ENCODE results near the gene MT3.
"Not testable (repeated sequence)": the region's sequence is repeated elsewhere in the genome, so short reads cannot be mapped to it uniquely, and the experiment has no call there.

Gene MT3

DNA sequence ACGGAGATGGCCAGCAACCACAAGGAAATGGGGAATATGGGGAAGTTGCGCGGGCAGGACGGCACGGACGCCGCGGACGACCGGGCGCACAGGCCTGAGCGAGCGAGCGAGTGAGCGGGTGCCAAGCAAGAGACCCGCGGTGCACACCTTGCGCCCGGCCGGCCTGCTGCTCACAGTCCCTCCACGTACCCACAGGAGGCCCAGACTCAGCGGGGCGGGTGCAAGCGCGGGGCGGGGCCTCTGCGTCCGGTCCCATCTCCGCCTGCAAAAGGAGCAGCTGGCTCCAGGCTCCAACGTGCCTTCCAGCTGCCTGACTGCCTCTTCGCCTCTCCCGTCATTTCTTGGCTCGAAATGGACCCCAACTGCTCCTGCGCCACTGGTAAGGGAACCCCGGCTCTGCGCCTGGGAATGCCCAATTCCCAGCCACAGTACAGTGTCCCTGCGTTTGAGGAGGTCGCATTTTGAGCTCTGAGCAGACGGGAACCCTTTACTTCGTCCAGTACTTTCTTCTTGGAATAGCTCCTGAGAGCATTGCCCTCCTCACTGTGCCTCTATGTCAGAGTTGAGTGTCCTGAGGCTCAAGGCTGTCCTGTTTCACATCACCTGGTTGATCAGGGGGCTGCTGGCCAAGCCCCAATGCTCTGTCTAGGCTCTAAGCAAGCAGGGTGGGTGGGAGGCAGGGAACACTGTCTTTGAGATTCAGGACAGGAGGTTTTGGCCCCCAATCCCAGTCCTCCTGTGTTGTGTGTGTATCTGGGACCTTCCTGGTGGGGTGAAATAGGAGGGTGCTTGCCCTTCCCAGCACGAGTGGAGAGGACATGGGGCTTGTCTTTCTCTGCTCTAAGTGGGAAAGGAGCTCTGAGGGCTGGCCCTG, 28.1 kb downstream of the MT3 start:
- H3K9ac ChIP-seq (ENCODE audit: low read depth, low read length, poor library complexity, severe bottlenecking) = no peak overlapping the region
- H2AFZ ChIP-seq (ENCODE audit: low read length) = no peak overlapping the region
- H4K20me1 ChIP-seq (ENCODE audit: insufficient read depth, low read length, poor library complexity, severe bottlenecking) = no peaks in the 10 kb centered on the region
- no peaks in the 10 kb centered on the region for H3K27me3 ChIP-seq (ENCODE audit: insufficient read depth, low read length, poor library complexity, severe bottlenecking)
- H3F3A ChIP-seq (ENCODE audit: low read depth) = no peaks in the 10 kb centered on the region
- no peaks in the 10 kb centered on the region for H3K4me1 ChIP-seq (ENCODE audit: insufficient read depth, low read length, poor library complexity, severe bottlenecking)
- no peak for TF ChIP-seq EZH2phosphoT487 (IDR thresholded peaks at IDR 0.05; ENCODE audit: borderline replicate concordance)
- TF ChIP-seq, protein P1, sequence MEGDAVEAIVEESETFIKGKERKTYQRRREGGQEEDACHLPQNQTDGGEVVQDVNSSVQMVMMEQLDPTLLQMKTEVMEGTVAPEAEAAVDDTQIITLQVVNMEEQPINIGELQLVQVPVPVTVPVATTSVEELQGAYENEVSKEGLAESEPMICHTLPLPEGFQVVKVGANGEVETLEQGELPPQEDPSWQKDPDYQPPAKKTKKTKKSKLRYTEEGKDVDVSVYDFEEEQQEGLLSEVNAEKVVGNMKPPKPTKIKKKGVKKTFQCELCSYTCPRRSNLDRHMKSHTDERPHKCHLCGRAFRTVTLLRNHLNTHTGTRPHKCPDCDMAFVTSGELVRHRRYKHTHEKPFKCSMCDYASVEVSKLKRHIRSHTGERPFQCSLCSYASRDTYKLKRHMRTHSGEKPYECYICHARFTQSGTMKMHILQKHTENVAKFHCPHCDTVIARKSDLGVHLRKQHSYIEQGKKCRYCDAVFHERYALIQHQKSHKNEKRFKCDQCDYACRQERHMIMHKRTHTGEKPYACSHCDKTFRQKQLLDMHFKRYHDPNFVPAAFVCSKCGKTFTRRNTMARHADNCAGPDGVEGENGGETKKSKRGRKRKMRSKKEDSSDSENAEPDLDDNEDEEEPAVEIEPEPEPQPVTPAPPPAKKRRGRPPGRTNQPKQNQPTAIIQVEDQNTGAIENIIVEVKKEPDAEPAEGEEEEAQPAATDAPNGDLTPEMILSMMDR (conservative IDR thresholded peaks at IDR 0.05; ENCODE audit: low read length) = no peak
- H3K9me2 ChIP-seq (replicated peaks; ENCODE audit: low read depth, low read length) = no peaks in the 10 kb centered on the region
- H3K4me2 ChIP-seq (ENCODE audit: low read depth, low read length, poor library complexity, severe bottlenecking) = no peak overlapping the region
- no peaks in the 10 kb centered on the region for H3K36me3 ChIP-seq (ENCODE audit: insufficient read depth, low read length)
- H3K9me3 ChIP-seq (ENCODE audit: insufficient read depth, low read depth, low read length) = no peaks in the 10 kb centered on the region
- H3K79me2 ChIP-seq (ENCODE audit: insufficient read depth, low read length) = no peaks in the 10 kb centered on the region
- H3K4me3 ChIP-seq (ENCODE audit: low read length, poor library complexity, severe bottlenecking) = no peak overlapping the region

DNA sequence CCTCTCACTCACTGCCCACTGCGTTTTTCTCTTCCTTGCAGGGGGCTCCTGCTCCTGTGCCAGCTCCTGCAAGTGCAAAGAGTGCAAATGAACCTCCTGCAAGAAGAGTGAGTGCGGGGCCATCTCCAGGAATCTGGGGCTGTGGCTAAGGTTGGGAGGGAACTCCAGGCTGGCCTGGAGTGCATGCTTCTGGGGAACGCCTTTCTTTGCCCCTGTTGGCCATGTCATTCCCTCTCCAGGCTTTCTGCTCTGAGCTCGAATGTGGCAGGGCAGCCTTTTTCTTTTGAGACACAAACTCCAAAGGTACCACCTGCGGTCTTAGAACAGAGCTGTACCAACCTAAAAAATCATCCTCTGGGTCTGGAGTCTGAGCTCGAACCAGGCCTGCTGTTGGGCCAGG, 28.8 kb downstream of the MT3 start:
- Histone ChIP-seq H3K79me2 (ENCODE audit: insufficient read depth, low read length) (no peaks in the 10 kb centered on the region), H3K27me3 (ENCODE audit: insufficient read depth, low read length, poor library complexity, severe bottlenecking) (no peaks in the 10 kb centered on the region), H3K4me2 (ENCODE audit: low read depth, low read length, poor library complexity, severe bottlenecking) (no peak overlapping the region), H4K20me1 (ENCODE audit: insufficient read depth, low read length, poor library complexity, severe bottlenecking) (no peaks in the 10 kb centered on the region), H3K9ac (ENCODE audit: low read depth, low read length, poor library complexity, severe bottlenecking) (no peak overlapping the region), H3K4me3 (ENCODE audit: low read length, poor library complexity, severe bottlenecking) (no peak overlapping the region), H3K4me1 (ENCODE audit: insufficient read depth, low read length, poor library complexity, severe bottlenecking) (no peaks in the 10 kb centered on the region), H2AFZ (ENCODE audit: low read length) (no peak overlapping the region), H3K36me3 (ENCODE audit: insufficient read depth, low read length) (no peaks in the 10 kb centered on the region), H3K9me3 (ENCODE audit: insufficient read depth, low read depth, low read length) (no peaks in the 10 kb centered on the region), H3K9me2 (replicated peaks; ENCODE audit: low read depth, low read length) (no peaks in the 10 kb centered on the region), H3F3A (ENCODE audit: low read depth) (no peaks in the 10 kb centered on the region)
- TF ChIP-seq, protein P1 (conservative IDR thresholded peaks at IDR 0.05; ENCODE audit: low read length) = no peak
- TF ChIP-seq EZH2phosphoT487 (IDR thresholded peaks at IDR 0.05; ENCODE audit: borderline replicate concordance) = no peak

DNA sequence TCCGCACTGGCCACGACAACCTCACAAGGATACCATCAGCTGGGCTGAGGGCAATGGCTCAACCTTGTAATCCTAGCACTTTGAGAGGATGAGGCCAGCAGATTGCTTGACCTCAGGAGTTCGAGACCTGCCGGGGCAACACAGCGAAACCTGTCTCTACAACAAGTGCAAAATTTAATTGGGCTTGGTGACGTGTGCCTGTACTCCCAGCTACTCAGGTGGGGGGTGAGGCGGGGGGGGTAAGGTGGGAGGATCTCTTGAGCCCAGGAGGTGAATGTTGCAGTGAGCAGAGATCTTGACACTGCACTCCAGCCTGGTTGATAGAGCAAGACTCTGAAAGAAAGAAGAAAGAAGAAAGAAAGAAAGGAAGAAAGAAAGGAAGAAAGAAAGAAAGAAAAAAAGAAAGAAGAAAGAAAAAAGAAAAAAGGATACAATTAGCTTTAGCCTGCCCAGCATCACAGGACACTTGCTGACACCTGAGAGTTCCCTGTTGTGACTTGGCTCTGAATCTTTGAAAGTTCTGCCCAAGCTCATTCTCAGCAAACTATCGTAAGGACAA, 31.1 kb downstream of the MT3 start:
- Histone ChIP-seq H3K27me3 (ENCODE audit: insufficient read depth, low read length, poor library complexity, severe bottlenecking) (no peaks in the 10 kb centered on the region), H4K20me1 (ENCODE audit: insufficient read depth, low read length, poor library complexity, severe bottlenecking) (no peaks in the 10 kb centered on the region), H3K36me3 (ENCODE audit: insufficient read depth, low read length) (no peaks in the 10 kb centered on the region), H3K79me2 (ENCODE audit: insufficient read depth, low read length) (no peaks in the 10 kb centered on the region), H3K9me2 (replicated peaks; ENCODE audit: low read depth, low read length) (no peaks in the 10 kb centered on the region), H3K9ac (ENCODE audit: low read depth, low read length, poor library complexity, severe bottlenecking) (no peak overlapping the region), H2AFZ (ENCODE audit: low read length) (no peak overlapping the region), H3K4me3 (ENCODE audit: low read length, poor library complexity, severe bottlenecking) (no peak overlapping the region), H3K4me2 (ENCODE audit: low read depth, low read length, poor library complexity, severe bottlenecking) (no peak overlapping the region), H3K4me1 (ENCODE audit: insufficient read depth, low read length, poor library complexity, severe bottlenecking) (no peaks in the 10 kb centered on the region), H3K9me3 (ENCODE audit: insufficient read depth, low read depth, low read length) (no peaks in the 10 kb centered on the region), H3F3A (ENCODE audit: low read depth) (no peaks in the 10 kb centered on the region)
- TF ChIP-seq, protein P1 (conservative IDR thresholded peaks at IDR 0.05; ENCODE audit: low read length) = no peak
- no peak for TF ChIP-seq EZH2phosphoT487 (IDR thresholded peaks at IDR 0.05; ENCODE audit: borderline replicate concordance)

DNA sequence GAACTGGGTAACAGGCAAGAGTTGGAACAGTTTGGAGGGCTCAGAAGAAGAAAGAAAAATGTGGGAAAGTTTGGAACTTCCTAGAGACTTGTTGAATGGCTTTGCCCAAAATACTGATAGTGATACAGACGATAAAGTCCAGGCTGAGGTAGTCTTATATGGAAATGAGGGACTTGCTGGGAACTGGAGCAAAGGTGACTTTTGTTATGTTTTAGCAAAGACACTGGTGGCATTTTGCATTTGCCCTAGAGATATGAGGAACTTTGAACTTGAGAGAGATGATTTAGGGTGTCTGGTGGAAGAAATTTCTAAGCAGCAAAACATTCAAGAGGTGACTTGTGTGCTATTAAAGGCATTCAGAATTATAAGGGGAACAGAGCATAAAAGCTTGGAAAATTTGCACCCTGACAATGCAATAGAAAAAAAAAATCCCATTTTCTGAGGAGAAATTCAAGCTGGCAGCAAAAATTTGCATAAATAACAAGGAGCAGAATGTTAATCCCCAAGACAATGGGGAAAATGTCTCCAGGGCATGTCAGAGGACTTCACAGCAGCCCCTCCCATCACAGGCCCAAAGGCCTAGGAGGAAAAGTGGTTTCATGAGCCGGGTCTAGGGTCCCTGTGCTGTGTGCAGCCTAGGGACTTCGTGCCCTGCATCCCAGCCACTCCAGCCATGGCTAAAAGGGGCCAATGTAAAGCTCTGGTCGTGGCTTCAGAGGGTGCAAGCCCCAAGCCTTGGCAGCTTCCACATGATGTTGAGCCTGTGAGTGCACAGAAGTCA, 32.5 kb downstream of the MT3 start:
- not testable (repeated sequence) for H3K4me2 ChIP-seq (ENCODE audit: low read depth, low read length, poor library complexity, severe bottlenecking); H3K9me2 ChIP-seq (replicated peaks; ENCODE audit: low read depth, low read length); H3K36me3 ChIP-seq (ENCODE audit: insufficient read depth, low read length); H3K9me3 ChIP-seq (ENCODE audit: insufficient read depth, low read depth, low read length); H3K9ac ChIP-seq (ENCODE audit: low read depth, low read length, poor library complexity, severe bottlenecking); H3F3A ChIP-seq (ENCODE audit: low read depth); H3K4me1 ChIP-seq (ENCODE audit: insufficient read depth, low read length, poor library complexity, severe bottlenecking); H2AFZ ChIP-seq (ENCODE audit: low read length); H3K4me3 ChIP-seq (ENCODE audit: low read length, poor library complexity, severe bottlenecking); H4K20me1 ChIP-seq (ENCODE audit: insufficient read depth, low read length, poor library complexity, severe bottlenecking); H3K79me2 ChIP-seq (ENCODE audit: insufficient read depth, low read length); H3K27me3 ChIP-seq (ENCODE audit: insufficient read depth, low read length, poor library complexity, severe bottlenecking)

DNA sequence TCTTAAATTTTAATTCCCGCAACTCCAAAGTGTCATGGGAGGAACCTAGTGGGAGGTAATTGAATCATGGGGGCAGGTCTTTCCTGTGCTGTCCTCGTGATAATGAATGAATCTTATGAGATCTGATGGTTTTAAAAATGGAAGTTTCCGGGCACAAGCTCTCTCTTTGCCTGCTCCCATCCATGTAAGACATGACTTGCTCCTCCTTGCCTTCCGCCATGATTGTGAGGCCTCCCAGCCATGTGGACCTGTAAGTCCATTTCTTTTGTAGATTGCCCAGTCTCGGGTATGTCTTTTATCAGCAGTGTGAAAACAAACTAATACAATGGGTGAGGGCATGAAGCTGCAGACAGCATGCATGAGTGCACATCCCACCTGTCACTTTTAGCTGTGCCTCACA, 33.9 kb downstream of the MT3 start:
- not testable (repeated sequence) for H3K27me3 ChIP-seq (ENCODE audit: insufficient read depth, low read length, poor library complexity, severe bottlenecking); H3K36me3 ChIP-seq (ENCODE audit: insufficient read depth, low read length); H3K9ac ChIP-seq (ENCODE audit: low read depth, low read length, poor library complexity, severe bottlenecking); H3K9me3 ChIP-seq (ENCODE audit: insufficient read depth, low read depth, low read length); H3F3A ChIP-seq (ENCODE audit: low read depth); H3K9me2 ChIP-seq (replicated peaks; ENCODE audit: low read depth, low read length); H3K79me2 ChIP-seq (ENCODE audit: insufficient read depth, low read length); H4K20me1 ChIP-seq (ENCODE audit: insufficient read depth, low read length, poor library complexity, severe bottlenecking); H3K4me3 ChIP-seq (ENCODE audit: low read length, poor library complexity, severe bottlenecking); H3K4me1 ChIP-seq (ENCODE audit: insufficient read depth, low read length, poor library complexity, severe bottlenecking); H3K4me2 ChIP-seq (ENCODE audit: low read depth, low read length, poor library complexity, severe bottlenecking); H2AFZ ChIP-seq (ENCODE audit: low read length)
